H1 (cell line): ENCODE data around the gene R3HDM2. TPM values are rescaled to one million over a fixed set of nuclear protein-coding genes. Genes with fewer than 3 reads are reported as not detected.

Source experiments
- ASH2L ChIP-seq: fragments of 200-600, 300-600 bp; sonication (generic); IDR thresholded peaks from one replicate; pipeline ENCODE4 v1.7.1; 2017; ENCODE audit warnings: low read length
- BCL11A ChIP-seq, 2 experiments: IDR thresholded peaks; one replicate each; pipeline ENCODE4 v1.6.1; 2011; ENCODE audit warnings: low read depth in 2 of 2, low read length in 2 of 2, mild to moderate bottlenecking in 2 of 2
- CEBPB ChIP-seq: IDR thresholded peaks from 2 replicates; pipeline ENCODE4 v1.6.1; 2012; ENCODE audit warnings: low read depth, low read length
- CREB1 ChIP-seq: IDR thresholded peaks from 2 replicates; pipeline ENCODE4 v1.6.1; 2012; ENCODE audit warnings: inconsistent platforms
- CTBP2 ChIP-seq: IDR thresholded peaks from 2 replicates; pipeline ENCODE4 v1.7.0; 2011; ENCODE audit warnings: borderline replicate concordance, mild to moderate bottlenecking, moderate library complexity, mixed read lengths, low read length; ENCODE audit not compliant: insufficient read depth, insufficient read length
- EGR1 ChIP-seq: IDR thresholded peaks from 2 replicates; pipeline ENCODE4 v1.6.1; 2011; ENCODE audit warnings: low read depth, low read length, borderline replicate concordance
- FOSL1 ChIP-seq: IDR thresholded peaks from 2 replicates; pipeline ENCODE4 v1.6.1; 2011; ENCODE audit warnings: mild to moderate bottlenecking, low read depth, low read length, moderate library complexity; ENCODE audit not compliant: insufficient read depth
- GABPA ChIP-seq: IDR thresholded peaks from 2 replicates; pipeline ENCODE4 v1.6.1; 2011; ENCODE audit warnings: mild to moderate bottlenecking, low read length, moderate library complexity, borderline replicate concordance; ENCODE audit not compliant: insufficient read depth
- JUND ChIP-seq: IDR thresholded peaks from 2 replicates; pipeline ENCODE4 v1.6.1; 2011; ENCODE audit warnings: mild to moderate bottlenecking, improper control_type of control experiment, low read length
- KDM1A ChIP-seq: fragments of 200-600, 300-600 bp; sonication (generic); IDR thresholded peaks from 2 replicates; pipeline ENCODE4 v1.7.1; 2016; ENCODE audit warnings: mild to moderate bottlenecking, low read length, borderline replicate concordance
- MAFK ChIP-seq: IDR thresholded peaks from 2 replicates; pipeline ENCODE4 v1.6.1; 2012; ENCODE audit warnings: low read depth, mild to moderate bottlenecking, improper control_type of control experiment, low read length
- POLR2AphosphoS5 ChIP-seq: IDR thresholded peaks from 2 replicates; pipeline ENCODE4 v1.6.1; 2011; ENCODE audit warnings: low read depth, low read length
- RAD21 ChIP-seq, 2 experiments: IDR thresholded peaks in 1 of 2; conservative IDR thresholded peaks in 1 of 2; 2 replicates each; pipeline ENCODE4 v1.6.1; 2011; ENCODE audit warnings: low read depth in 2 of 2, low read length in 2 of 2, improper control_type of control experiment in 1 of 2, inconsistent platforms in 1 of 2, mild to moderate bottlenecking in 1 of 2, moderate library complexity in 1 of 2
- RBBP5 ChIP-seq: IDR thresholded peaks from 2 replicates; pipeline ENCODE4 v1.7.1; 2012; ENCODE audit warnings: low read depth, mild to moderate bottlenecking, inconsistent platforms, low read length, moderate library complexity, borderline replicate concordance
- RXRA ChIP-seq: IDR thresholded peaks from 2 replicates; pipeline ENCODE4 v1.6.1; 2011; ENCODE audit warnings: low read depth, mild to moderate bottlenecking, low read length, moderate library complexity; ENCODE audit not compliant: insufficient read depth
- SP1 ChIP-seq: IDR thresholded peaks from 2 replicates; pipeline ENCODE4 v1.6.1; 2011; ENCODE audit warnings: low read depth, low read length
- SUZ12 ChIP-seq: fragments of 200-600 bp; sonication (generic); IDR thresholded peaks from 2 replicates; pipeline ENCODE4 v1.6.1; 2012; ENCODE audit warnings: mild to moderate bottlenecking, inconsistent platforms, low read length, moderate library complexity, mixed read lengths
- TAF1 ChIP-seq: IDR thresholded peaks from 2 replicates; pipeline ENCODE4 v1.6.1; 2011; ENCODE audit warnings: mild to moderate bottlenecking, low read depth, low read length
- polyA plus RNA-seq, 7 experiments: library from polyadenylated mRNA; depleted of rRNA in 3 of 7; stranded (reverse) in 5 of 7; unstranded in 2 of 7; fragments of >200 nt in 5 of 7; fragments of 200-250 nt in 2 of 7; gene quantifications; 1 replicate in 5 of 7; 2 replicates in 1 of 7; 4 replicates in 1 of 7; pipeline versions ENCODE4 v1.2.1 to v1.2.3, GENCODE V29; 2011 to 2013; ENCODE audit warnings: missing spikeins in 2 of 7, mixed read lengths in 2 of 7
- total RNA-seq: library from RNA; stranded (reverse); fragmentation: NEBNext Ultra II Directional; extraction: Animal tissue kit (Norgen Biotek cat#: 25700); gene quantifications from 2 replicates; pipeline ENCODE4 v1.2.1, GENCODE V29; 2021
- TF ChIP-seq, protein P1 (sequence below): IDR thresholded peaks from 2 replicates; pipeline ENCODE4 v1.6.1; 2012; ENCODE audit warnings: low read length, inconsistent platforms
- TF ChIP-seq, protein P2 (sequence below): IDR thresholded peaks from 2 replicates; pipeline ENCODE4 v1.6.1; 2011; ENCODE audit warnings: low read length, improper control_type of control experiment
- TF ChIP-seq, protein P3 (sequence below): IDR thresholded peaks from 2 replicates; pipeline ENCODE4 v1.6.1; 2012; ENCODE audit warnings: inconsistent platforms

The R3HDM2 gene
- total and polyA plus RNA-seq, 2 of the 8 experiments (the other 6 are each of a cell fraction or from before 2014, with no cell fraction given) = 25.6 to 27.0 TPM

DNA sequence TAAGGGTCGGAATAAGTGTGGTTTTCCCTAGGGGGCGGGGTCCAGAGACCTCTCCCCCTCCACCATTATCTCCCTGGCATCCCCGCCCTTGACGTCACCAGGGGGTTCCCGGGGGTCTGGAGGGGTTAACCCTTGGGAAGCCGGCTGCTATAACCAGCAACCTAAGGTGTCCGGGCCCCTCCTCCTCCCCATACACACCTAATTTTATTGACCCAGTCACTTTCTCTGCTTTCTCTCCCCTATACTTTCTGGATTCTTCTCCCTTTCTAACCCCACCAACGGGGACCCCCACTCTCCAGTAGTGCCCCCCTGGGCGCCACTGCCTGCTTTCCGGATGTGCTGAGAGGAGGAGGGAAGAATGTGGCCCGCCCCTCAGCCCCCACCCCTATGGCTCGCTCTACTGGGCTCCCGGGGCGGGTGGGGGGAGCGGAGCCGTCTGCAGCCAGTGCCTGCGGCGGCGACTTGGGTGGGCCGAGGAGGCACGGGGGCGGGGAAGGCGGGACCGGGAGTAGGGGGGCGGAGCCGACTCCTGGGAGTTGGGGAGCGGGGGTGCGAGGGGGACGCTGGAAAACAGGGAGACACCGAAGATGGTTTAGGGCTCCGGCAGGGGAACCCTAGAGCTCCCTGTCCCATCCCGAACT is 30.6 kb upstream of the R3HDM2 start (continued):
- TF ChIP-seq SP1 = no peak
- 0 out of 2 replicates have a peak, but pooled peaks have one; percentile 42 for TF ChIP-seq JUND
- no peak for TF ChIP-seq RAD21 (IDR thresholded peaks at IDR 0.05 in 1 of 2, conservative IDR thresholded peaks at IDR 0.05 in 1 of 2; ENCODE audit: low read depth in 2 of 2, low read length in 2 of 2)
- no peak for TF ChIP-seq EGR1
- TF ChIP-seq TAF1 = no peak; the same call in 1 of the 2 replicates
- peak; percentile 66; the same call in 1 of the 2 replicates for TF ChIP-seq RBBP5
- TF ChIP-seq KDM1A = no peak; the same call in 1 of the 2 replicates
- TF ChIP-seq BCL11A (IDR thresholded peaks at IDR 0.05; ENCODE audit: low read depth in 2 of 2, low read length in 2 of 2) = no peak
- no peak for TF ChIP-seq RXRA
- no peak for TF ChIP-seq SUZ12
- TF ChIP-seq, protein P1, sequence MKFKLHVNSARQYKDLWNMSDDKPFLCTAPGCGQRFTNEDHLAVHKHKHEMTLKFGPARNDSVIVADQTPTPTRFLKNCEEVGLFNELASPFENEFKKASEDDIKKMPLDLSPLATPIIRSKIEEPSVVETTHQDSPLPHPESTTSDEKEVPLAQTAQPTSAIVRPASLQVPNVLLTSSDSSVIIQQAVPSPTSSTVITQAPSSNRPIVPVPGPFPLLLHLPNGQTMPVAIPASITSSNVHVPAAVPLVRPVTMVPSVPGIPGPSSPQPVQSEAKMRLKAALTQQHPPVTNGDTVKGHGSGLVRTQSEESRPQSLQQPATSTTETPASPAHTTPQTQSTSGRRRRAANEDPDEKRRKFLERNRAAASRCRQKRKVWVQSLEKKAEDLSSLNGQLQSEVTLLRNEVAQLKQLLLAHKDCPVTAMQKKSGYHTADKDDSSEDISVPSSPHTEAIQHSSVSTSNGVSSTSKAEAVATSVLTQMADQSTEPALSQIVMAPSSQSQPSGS = peak; percentile 88; the same call in 1 of the 2 replicates
- TF ChIP-seq, protein P2, sequence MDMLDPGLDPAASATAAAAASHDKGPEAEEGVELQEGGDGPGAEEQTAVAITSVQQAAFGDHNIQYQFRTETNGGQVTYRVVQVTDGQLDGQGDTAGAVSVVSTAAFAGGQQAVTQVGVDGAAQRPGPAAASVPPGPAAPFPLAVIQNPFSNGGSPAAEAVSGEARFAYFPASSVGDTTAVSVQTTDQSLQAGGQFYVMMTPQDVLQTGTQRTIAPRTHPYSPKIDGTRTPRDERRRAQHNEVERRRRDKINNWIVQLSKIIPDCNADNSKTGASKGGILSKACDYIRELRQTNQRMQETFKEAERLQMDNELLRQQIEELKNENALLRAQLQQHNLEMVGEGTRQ = no peak
- peak; percentile 67 for TF ChIP-seq ASH2L
- TF ChIP-seq CTBP2 = peak; percentile 41
- TF ChIP-seq GABPA = no peak
- TF ChIP-seq POLR2AphosphoS5 = no peak
- TF ChIP-seq MAFK = no peak
- TF ChIP-seq CREB1 = peak; percentile 86
- TF ChIP-seq CEBPB = no peak
- TF ChIP-seq, protein P3, sequence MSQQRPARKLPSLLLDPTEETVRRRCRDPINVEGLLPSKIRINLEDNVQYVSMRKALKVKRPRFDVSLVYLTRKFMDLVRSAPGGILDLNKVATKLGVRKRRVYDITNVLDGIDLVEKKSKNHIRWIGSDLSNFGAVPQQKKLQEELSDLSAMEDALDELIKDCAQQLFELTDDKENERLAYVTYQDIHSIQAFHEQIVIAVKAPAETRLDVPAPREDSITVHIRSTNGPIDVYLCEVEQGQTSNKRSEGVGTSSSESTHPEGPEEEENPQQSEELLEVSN = no peak
- no peak for TF ChIP-seq FOSL1
